ENCODE data around the gene NCAPG. TPM values are rescaled to one million over a fixed set of nuclear protein-coding genes. Genes with fewer than 3 reads are reported as not detected.
"Not testable (repeated sequence)": the region's sequence is repeated elsewhere in the genome, so short reads cannot be mapped to it uniquely, and the experiment has no call there.

The NCAPG gene
- total RNA-seq, 1 donor from 2014 or later = 66.9 TPM

GRCh38 chr4:17851959-17852358 is 41.2 kb downstream of the NCAPG start:
- H3K4me3 ChIP-seq (ENCODE audit: low read depth, low read length) = no peak overlapping the region
- TF ChIP-seq CTCF (conservative IDR thresholded peaks at IDR 0.05; ENCODE audit: low read depth, low read length) = no peak
- no peak for DNase-seq (ENCODE audit: low read depth)

GRCh38 chr4:17854036-17854435 is 43.3 kb downstream of the NCAPG start:
- no peak for TF ChIP-seq CTCF (conservative IDR thresholded peaks at IDR 0.05; ENCODE audit: low read depth, low read length)
- no peak overlapping the region for H3K4me3 ChIP-seq (ENCODE audit: low read depth, low read length)
- DNase-seq (ENCODE audit: low read depth) = no peak

GRCh38 chr4:17859793-17860406 is 49.1 kb downstream of the NCAPG start:
- TF ChIP-seq CTCF (conservative IDR thresholded peaks at IDR 0.05; ENCODE audit: low read depth, low read length) = no peak
- DNase-seq (ENCODE audit: low read depth) = no peak
- H3K4me3 ChIP-seq (ENCODE audit: low read depth, low read length) = no peak overlapping the region

GRCh38 chr4:17861906-17862305 is 51.1 kb downstream of the NCAPG start:
- not testable (repeated sequence) for H3K4me3 ChIP-seq (ENCODE audit: low read depth, low read length); DNase-seq (ENCODE audit: low read depth)

- no peak for DNase-seq (ENCODE audit: low read depth)
- H3K4me3 ChIP-seq (ENCODE audit: low read depth, low read length) = no peak overlapping the region
- no peak for TF ChIP-seq CTCF (conservative IDR thresholded peaks at IDR 0.05; ENCODE audit: low read depth, low read length)
Measured at GRCh38 chr4:17865866-17866363, 55.1 kb downstream of the NCAPG start.

GRCh38 chr4:17866810-17867209 is 56.0 kb downstream of the NCAPG start:
- TF ChIP-seq CTCF (conservative IDR thresholded peaks at IDR 0.05; ENCODE audit: low read depth, low read length) = no peak
- H3K4me3 ChIP-seq (ENCODE audit: low read depth, low read length) = no peak overlapping the region
- no peak for DNase-seq (ENCODE audit: low read depth)

GRCh38 chr4:17867276-17867675 is 56.5 kb downstream of the NCAPG start:
- TF ChIP-seq CTCF (conservative IDR thresholded peaks at IDR 0.05; ENCODE audit: low read depth, low read length) = no peak
- DNase-seq (ENCODE audit: low read depth) = no peak
- no peak overlapping the region for H3K4me3 ChIP-seq (ENCODE audit: low read depth, low read length)
